HG02642 (cell line): Measurements from ENCODE around the gene ATP2A1.
"Not testable (repeated sequence)": the region's sequence is repeated elsewhere in the genome, so short reads cannot be mapped to it uniquely, and the experiment has no call there.

Source experiments
- ATAC-seq: cut with Tn5 transposase; IDR thresholded peaks from one replicate; pipeline ENCODE4 v1.9.1; 2021; ENCODE audit warnings: mild to moderate bottlenecking; ENCODE audit not compliant: unreplicated experiment, poor library complexity

ATP2A1 gene

DNA sequence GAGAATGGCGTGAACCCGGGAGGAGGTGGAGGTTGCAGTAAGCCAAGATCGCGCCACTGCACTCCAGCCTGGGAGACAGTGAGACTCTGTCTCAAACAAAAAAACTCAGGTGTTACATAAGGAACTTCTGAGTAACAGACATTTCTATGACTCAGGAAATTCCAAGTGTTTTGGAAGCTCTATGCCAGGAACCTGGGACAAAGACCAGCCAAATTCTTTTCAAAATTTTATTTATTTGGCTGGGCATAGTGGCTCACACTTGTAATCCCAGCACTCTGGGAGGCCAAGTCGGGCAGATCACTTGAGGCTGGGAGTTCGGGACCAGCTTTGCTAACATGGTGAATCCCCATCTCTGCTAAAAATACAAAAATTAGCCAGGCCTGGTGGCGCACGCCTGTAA is 19.9 kb upstream of the ATP2A1 start:
- ATAC-seq, result no peak

DNA sequence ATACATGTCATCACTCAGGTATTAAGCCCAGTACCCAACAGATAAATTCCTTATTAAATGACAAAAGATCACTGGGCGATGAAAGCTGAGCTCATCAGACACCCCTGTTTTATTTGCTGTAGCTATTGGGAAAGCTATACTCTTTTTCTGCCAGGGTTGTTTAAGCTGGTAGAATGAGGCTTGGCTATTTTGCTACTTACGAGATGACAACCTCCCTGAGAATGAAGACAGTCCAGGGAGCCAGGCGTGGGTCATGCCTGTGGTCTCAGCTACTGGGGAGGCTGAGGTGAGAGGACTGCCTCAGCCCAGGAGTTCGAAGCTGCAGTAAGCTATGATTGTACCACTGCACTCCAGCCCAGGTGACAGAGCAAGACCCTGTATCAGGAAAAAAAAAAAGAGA is 19.0 kb upstream of the ATP2A1 start:
- no peak for ATAC-seq

DNA sequence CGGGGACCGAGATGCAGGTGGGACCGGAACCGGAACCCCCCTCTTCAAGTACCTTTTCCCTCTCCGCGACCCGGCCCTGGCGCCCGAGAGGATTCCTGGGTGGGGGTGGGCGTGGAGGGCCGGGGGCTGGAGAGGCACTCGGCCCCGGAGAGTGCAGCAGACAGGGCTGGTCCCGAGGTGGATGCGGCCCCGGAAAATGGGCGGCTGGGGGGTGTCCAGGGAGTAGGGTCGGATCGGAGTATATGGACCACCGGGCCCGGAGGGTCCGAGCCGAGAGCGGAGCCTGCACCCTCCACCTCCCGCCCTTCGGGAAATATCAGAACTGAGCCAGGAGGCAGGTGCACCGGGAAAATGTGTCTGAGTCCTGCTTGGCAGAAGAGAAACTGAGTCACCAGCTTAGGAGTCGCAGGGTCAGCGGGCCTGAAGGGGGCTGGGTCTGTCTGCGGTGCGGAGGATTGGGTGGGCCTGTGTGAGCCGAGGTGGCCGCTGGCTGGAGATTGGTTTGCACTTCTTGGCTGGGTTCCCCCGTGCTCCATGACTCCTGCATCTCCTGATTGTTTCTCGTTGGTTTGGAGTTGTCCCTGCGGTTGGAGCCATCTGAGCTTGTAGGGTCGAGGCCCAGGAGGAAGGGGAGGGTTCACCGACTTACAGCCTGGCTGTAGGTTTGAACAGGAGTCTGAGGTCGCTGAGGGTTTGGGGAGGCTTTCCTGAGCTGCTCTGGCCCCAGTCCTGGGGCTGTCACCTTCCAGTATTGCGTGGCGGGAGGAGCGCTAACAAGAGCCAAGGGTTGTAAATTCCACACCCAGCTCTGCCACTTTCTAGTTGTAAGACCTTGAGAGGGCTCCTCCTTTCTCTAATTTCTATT is 14.1 kb upstream of the ATP2A1 start:
- no peak for ATAC-seq

- ATAC-seq, result no peak
Observed at GRCh38 chr16:28865001-28865688, 13.1 kb upstream of the ATP2A1 start.

DNA sequence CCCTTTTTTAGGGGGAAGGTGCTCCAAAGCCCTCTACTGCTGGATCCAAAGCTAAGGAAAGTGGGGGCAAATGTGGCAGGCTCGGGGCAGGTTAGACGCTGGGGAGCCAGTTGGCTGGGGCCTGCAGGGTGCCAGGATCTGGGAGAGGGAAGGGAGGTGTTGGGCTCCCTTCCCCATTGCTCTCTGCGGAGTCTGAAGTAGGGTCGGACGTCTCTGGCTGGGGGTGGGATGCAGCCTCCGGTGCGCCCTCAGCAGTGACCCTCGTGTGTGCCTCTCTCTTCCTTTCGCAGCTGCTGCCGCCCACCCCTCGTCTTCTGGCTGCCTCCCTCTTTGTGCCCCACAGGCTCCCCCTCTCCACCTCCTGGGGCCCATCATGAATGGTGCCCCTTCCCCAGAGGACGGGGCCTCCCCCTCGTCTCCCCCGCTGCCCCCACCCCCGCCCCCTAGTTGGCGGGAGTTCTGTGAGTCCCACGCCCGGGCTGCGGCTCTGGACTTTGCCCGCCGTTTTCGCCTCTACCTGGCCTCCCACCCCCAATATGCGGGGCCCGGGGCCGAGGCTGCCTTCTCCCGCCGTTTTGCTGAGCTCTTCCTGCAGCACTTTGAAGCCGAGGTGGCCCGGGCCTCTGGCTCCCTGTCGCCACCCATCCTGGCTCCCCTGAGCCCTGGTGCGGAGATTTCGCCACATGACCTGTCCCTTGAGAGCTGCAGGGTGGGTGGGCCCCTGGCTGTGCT is 12.4 kb upstream of the ATP2A1 start:
- ATAC-seq, result no peak

DNA sequence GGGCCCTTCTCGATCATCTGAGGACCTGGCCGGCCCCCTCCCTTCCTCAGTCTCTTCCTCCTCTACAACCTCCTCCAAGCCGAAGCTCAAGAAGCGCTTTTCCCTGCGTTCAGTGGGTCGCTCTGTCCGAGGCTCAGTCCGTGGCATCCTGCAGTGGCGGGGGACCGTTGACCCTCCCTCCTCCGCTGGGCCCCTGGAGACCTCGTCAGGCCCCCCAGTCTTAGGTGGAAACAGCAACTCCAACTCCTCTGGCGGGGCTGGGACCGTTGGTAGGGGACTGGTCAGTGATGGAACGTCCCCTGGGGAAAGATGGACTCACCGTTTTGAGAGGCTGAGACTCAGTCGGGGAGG is 11.9 kb upstream of the ATP2A1 start:
- no peak for ATAC-seq

- ATAC-seq, result no peak
Observed at GRCh38 chr16:28867241-28867640, 11.0 kb upstream of the ATP2A1 start.

DNA sequence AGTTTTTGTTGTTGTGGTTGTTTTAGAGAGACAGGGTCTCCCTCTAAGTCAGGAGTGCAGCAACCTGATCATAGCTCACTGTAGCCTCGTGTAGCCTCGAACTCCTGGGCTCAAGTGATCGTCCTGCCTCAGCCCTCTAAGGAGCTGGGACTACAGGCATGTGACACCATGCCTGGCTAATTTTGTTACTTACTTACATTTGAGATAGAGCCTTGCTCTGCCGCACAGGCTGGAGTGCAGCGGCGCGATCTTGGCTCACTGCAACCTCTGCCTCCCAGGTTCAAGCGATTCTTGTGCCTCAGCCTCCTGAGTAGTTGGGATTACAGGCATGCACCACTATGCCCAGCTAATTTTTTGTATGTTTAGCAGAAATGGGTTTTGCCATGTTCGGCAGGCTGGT is 10.6 kb upstream of the ATP2A1 start:
- not testable (repeated sequence) for ATAC-seq

DNA sequence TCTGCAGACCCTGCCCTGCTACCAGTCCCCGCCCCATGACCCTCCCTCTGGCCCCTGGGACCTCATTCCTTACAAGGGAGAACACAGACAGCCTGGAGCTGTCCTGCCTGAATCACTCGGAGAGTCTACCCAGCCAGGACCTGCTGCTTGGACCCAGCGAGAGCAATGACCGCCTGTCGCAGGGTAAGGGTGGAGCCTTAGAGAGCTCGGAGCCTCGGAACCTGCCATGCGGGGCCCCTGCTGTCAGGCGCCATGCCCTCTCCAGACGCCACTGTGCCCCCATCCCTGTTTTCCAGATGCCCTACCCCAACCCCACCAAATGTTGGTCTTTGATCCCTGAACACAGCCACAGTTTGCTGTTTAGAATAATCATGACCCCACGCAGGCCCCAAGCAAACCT is 9.1 kb upstream of the ATP2A1 start:
- ATAC-seq, result no peak

DNA sequence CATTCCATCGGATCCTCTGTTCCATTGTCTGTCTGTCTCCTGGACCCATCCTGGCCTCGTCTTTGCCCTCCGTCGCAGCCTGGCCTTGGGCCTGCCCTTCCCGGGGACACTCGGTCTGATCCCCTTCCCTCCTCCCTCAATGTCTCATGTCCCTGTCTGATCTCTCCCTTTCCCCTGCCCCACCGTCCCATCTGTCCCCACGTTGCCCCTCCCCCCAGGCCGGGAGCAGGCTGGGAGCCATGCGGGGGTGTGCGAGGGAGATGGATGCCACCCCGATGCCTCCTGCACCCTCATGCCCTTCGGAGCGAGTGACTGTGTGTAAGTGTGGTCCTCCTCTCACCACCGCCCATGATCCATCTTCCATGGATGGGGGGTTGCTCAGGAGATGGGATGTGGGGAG is 5.3 kb upstream of the ATP2A1 start:
- ATAC-seq, result no peak

DNA sequence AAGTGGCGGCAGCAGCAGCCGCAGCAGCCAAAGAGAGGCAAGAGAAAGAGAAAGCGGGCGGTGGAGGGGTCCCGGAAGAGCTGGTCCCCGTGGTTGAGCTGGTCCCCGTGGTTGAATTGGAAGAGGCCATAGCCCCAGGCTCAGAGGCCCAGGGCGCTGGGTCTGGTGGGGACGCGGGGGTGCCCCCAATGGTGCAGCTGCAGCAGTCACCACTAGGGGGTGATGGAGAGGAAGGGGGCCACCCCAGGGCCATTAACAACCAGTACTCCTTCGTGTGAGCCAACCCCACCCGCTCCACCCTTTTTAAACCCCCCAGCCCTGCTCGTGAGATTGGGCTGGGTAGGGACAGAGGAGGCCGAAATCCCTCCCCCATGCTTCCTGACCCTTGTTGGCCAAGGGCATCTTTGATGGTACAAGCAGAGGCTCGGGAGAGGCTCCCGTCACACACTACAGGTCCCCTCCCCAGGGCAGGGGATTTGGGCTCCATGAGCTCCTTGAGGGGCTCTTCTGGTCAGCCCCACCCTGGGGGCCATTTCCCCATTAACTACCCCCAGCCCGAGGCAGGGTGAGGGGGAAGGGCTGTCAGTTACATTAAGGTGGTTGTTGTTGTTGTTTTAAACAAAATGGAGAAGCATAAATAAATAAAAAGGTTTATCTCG is 4.6 kb upstream of the ATP2A1 start:
- no peak for ATAC-seq

- ATAC-seq, result no peak
Observed at GRCh38 chr16:28874406-28874805, 3.9 kb upstream of the ATP2A1 start.

- ATAC-seq, result no peak
Observed at GRCh38 chr16:28875134-28876018, 2.9 kb upstream of the ATP2A1 start.

DNA sequence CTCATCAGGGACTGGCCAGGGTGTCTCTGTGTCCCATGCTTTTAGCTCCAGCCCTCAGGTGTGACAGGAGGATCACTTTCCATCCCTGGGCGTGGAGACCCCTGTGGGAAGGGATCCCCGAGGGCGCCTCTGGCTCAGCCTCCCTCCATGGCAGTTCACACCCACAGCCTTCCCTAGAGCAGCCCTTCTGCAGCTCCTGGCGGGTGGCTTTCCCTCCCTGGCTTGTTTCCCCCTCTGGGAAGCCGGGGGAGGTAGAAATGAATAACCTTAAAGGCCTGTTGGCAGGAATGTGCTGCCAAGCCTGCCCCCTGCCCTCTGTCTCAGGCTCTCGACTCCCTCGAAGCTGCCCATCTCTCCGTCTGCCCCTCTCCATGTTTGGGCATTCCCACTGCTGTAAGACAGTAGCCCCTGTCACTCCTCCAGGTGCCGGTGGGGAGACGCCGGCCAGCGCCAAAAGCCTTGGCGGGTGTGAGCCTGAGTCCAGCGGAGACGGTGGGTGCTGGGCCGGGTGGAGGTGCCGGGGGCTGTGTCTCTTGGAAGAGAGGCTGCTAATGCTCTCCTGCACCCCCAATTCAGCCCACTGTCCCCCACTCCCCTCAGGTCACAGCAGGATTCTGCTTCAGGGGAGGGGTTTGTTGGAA is 2.1 kb upstream of the ATP2A1 start:
- ATAC-seq, result no peak

GRCh38 chr16:28876973-28877654 is 1.2 kb upstream of the ATP2A1 start:
- no peak for ATAC-seq

DNA sequence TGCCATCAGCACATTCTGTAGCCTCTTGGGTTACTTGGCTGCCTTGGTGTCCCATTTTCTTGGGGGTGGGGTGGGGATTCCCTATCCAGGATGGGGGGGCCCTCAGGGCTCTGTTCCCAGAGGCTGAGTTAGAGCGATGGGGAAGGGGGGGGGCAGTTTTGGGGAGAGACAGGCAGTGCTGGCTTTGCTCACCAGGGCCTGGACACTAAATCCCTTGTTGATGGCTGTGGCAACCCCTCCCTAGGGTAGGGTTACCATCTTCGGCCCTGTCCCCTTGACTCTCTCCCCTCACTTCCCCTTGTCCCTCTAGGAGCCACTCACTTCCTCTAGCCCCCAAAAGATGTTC is 660 bp upstream of the ATP2A1 start:
- ATAC-seq, result no peak

GRCh38 chr16:28879261-28879840 is 1.1 kb downstream of the ATP2A1 start:
- peak; percentile 36 for ATAC-seq

- peak; percentile 89 for ATAC-seq
Observed at GRCh38 chr16:28879841-28880588, 1.7 kb downstream of the ATP2A1 start.
